SU-DHL-6 (cell line): ENCODE measurements around the gene HAO2.

Source experiments
- H2AFZ ChIP-seq: fragments of 200-600 bp; sonication (generic); 2 replicates; pipeline ENCODE4 v1.6.1; 2014; ENCODE audit warnings: low read depth, mild to moderate bottlenecking, moderate library complexity, mixed read lengths, antibody characterized with exemption, low read length; ENCODE audit not compliant: severe bottlenecking
- H3F3A ChIP-seq: fragments of 200-600 bp; shearing (Covaris generic); 2 replicates; pipeline ENCODE4 v1.6.0; 2016; ENCODE audit warnings: antibody characterized with exemption, mild to moderate bottlenecking; ENCODE audit not compliant: insufficient read depth
- H3K27ac ChIP-seq: fragments of 200-600 bp; sonication (generic); 2 replicates; pipeline ENCODE4 v1.5.1; 2016; ENCODE audit warnings: low read depth, mild to moderate bottlenecking, low read length, moderate library complexity, mixed read lengths
- H3K27me3 ChIP-seq: fragments of 200-600 bp; sonication (generic), shearing (Covaris generic); 2 replicates; pipeline ENCODE4 v1.6.0; 2014; ENCODE audit warnings: mild to moderate bottlenecking, low read length
- H3K36me3 ChIP-seq: fragments of 200-600 bp; sonication (generic); 2 replicates; pipeline ENCODE4 v1.6.1; 2014; ENCODE audit warnings: mild to moderate bottlenecking, low read length, mixed read lengths
- H3K4me2 ChIP-seq: fragments of 300-600, 200-600 bp; shearing (Covaris generic), sonication (generic); 2 replicates; pipeline ENCODE4 v1.6.0; 2014; ENCODE audit warnings: low read length, low read depth, mild to moderate bottlenecking; ENCODE audit not compliant: poor library complexity, severe bottlenecking
- H3K4me3 ChIP-seq: fragments of 200-600 bp; sonication (generic); 2 replicates; pipeline ENCODE4 v1.5.1; 2014; ENCODE audit warnings: antibody characterized with exemption, low read length, mild to moderate bottlenecking, mixed read lengths; ENCODE audit not compliant: insufficient read depth, poor library complexity, severe bottlenecking
- H3K79me2 ChIP-seq: fragments of 200-600 bp; sonication (generic); 2 replicates; pipeline ENCODE4 v1.6.1; 2014; ENCODE audit warnings: mild to moderate bottlenecking, low read length, moderate library complexity; ENCODE audit not compliant: insufficient read depth
- H3K9ac ChIP-seq: fragments of 200-600 bp; sonication (generic); 2 replicates; pipeline ENCODE4 v1.7.0; 2014; ENCODE audit warnings: mild to moderate bottlenecking, low read length
- H3K9me2 ChIP-seq: fragments of 200-600 bp; sonication (generic); replicated peaks from 2 replicates; pipeline ENCODE4 v1.6.1; 2014; ENCODE audit warnings: low read length; ENCODE audit not compliant: insufficient read depth
- H3K9me3 ChIP-seq: fragments of 200-600 bp; sonication (generic); 2 replicates; pipeline ENCODE4 v1.6.1; 2014; ENCODE audit warnings: low read length, mixed read lengths; ENCODE audit not compliant: insufficient read depth
- H4K20me1 ChIP-seq: fragments of 200-600 bp; sonication (generic); 2 replicates; pipeline ENCODE4 v1.6.1; 2014; ENCODE audit warnings: low read depth, mild to moderate bottlenecking, antibody characterized with exemption, low read length, moderate library complexity, mixed read lengths
- EZH2phosphoT487 ChIP-seq: fragments of 200-600 bp; sonication (generic), shearing (Covaris generic); conservative IDR thresholded peaks from 2 replicates; pipeline ENCODE4 v1.6.1; 2018; ENCODE audit warnings: mild to moderate bottlenecking, antibody characterized with exemption, low read length, moderate library complexity, mixed read lengths
- TF ChIP-seq, protein P1 (sequence below): fragments of 200-600 bp; sonication (generic); IDR thresholded peaks from one replicate; pipeline ENCODE4 v1.5.1; 2017; ENCODE audit warnings: antibody characterized with exemption, mild to moderate bottlenecking, low read length, moderate library complexity; ENCODE audit not compliant: insufficient read depth, poor library complexity, severe bottlenecking

Gene HAO2

GRCh38 chr1:119396982-119397381 lies 28.4 kb downstream of the HAO2 start:
- TF ChIP-seq, protein P1, sequence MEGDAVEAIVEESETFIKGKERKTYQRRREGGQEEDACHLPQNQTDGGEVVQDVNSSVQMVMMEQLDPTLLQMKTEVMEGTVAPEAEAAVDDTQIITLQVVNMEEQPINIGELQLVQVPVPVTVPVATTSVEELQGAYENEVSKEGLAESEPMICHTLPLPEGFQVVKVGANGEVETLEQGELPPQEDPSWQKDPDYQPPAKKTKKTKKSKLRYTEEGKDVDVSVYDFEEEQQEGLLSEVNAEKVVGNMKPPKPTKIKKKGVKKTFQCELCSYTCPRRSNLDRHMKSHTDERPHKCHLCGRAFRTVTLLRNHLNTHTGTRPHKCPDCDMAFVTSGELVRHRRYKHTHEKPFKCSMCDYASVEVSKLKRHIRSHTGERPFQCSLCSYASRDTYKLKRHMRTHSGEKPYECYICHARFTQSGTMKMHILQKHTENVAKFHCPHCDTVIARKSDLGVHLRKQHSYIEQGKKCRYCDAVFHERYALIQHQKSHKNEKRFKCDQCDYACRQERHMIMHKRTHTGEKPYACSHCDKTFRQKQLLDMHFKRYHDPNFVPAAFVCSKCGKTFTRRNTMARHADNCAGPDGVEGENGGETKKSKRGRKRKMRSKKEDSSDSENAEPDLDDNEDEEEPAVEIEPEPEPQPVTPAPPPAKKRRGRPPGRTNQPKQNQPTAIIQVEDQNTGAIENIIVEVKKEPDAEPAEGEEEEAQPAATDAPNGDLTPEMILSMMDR: no peak
- TF ChIP-seq EZH2phosphoT487: no peak
- H3F3A ChIP-seq: no peaks in the 10 kb centered on the region
- H3K36me3 ChIP-seq: no peaks in the 10 kb centered on the region
- H2AFZ ChIP-seq: no peak overlapping the region
- H4K20me1 ChIP-seq: no peaks in the 10 kb centered on the region
- H3K27me3 ChIP-seq: no peaks in the 10 kb centered on the region
- no peaks in the 10 kb centered on the region for H3K9me3 ChIP-seq
- H3K27ac ChIP-seq: no peak overlapping the region
- no peak overlapping the region for H3K4me2 ChIP-seq
- no peaks in the 10 kb centered on the region for H3K9me2 ChIP-seq
- H3K4me3 ChIP-seq: no peak overlapping the region
- H3K9ac ChIP-seq: no peak overlapping the region
- no peaks in the 10 kb centered on the region for H3K79me2 ChIP-seq

DNA sequence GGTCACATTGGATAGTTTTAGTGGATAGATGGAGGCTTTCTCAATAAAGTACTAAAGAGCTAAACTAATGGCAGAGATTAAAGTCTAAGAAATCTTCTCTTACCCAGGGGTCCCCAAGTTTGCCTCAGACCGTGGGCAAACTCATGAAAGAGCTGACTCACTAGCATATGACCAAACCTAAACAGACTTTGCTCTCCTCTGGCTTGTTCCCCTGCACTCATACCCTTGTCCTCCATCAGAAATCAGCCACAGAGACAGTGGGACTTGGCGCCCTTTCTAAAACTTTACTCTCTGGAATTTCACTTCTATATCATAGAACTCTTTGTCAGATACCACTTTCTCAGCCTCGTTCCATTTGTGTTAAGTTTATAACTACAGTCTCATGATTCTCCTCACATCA lies 29.4 kb downstream of the HAO2 start:
- Histone ChIP-seq H3K27ac (no peak overlapping the region), H3K4me3 (no peak overlapping the region), H2AFZ (no peak overlapping the region), H3F3A (no peaks in the 10 kb centered on the region), H3K9ac (no peak overlapping the region), H3K36me3 (no peaks in the 10 kb centered on the region), H3K9me3 (no peaks in the 10 kb centered on the region), H3K9me2 (no peaks in the 10 kb centered on the region), H3K79me2 (no peaks in the 10 kb centered on the region), H3K4me2 (no peak overlapping the region), H4K20me1 (no peaks in the 10 kb centered on the region), H3K27me3 (no peaks in the 10 kb centered on the region)
- no peak for TF ChIP-seq EZH2phosphoT487
- TF ChIP-seq, protein P1: no peak

GRCh38 chr1:119404736-119405135 lies 36.2 kb downstream of the HAO2 start:
- Histone ChIP-seq H3K4me2 (no peak overlapping the region), H3K9ac (no peak overlapping the region), H3F3A (no peaks in the 10 kb centered on the region), H3K4me3 (no peak overlapping the region), H3K9me2 (no peaks in the 10 kb centered on the region), H3K27ac (no peak overlapping the region), H2AFZ (no peak overlapping the region), H4K20me1 (no peaks in the 10 kb centered on the region), H3K27me3 (no peaks in the 10 kb centered on the region), H3K79me2 (no peaks in the 10 kb centered on the region), H3K9me3 (0 out of 2 replicates have a peak, but pooled peaks cover 4% of the 10 kb centered on the region), H3K36me3 (no peaks in the 10 kb centered on the region)
- TF ChIP-seq EZH2phosphoT487: no peak
- TF ChIP-seq, protein P1: no peak
